B cell (primary cell): Measurements from ENCODE around the gene CD1B. TPM values are rescaled to one million over a fixed set of nuclear protein-coding genes. Genes with fewer than 3 reads are reported as not detected.
"Not testable (repeated sequence)": the region's sequence is repeated elsewhere in the genome, so short reads cannot be mapped to it uniquely, and the experiment has no call there.

Experiments
- ATAC-seq: fragments of 200-7000 bp; cut with Tn5 transposase; one replicate; pipeline ENCODE4 v1.10.0; 2021; ENCODE audit warnings: low read depth, mild to moderate bottlenecking, moderate number of reproducible peaks, moderate library complexity
- CTCF ChIA-PET: fragments of 350-600 bp; sonication (Branson Sonifier 250); formaldehyde crosslinking; loops from one replicate; lab custom pipeline; 2021; ENCODE audit warnings: antibody characterized with exemption, inconsistent platforms; lab: Charles Lee
- POLR2A ChIA-PET: fragments of 350-600 bp; sonication (Branson Sonifier 250); formaldehyde crosslinking; loops from one replicate; lab custom pipeline; 2021; ENCODE audit warnings: antibody characterized with exemption; lab: Charles Lee
- DNase-seq: peaks from one replicate; pipeline ENCODE4 v3.0.0; 2013
- H2AFZ ChIP-seq: 2 replicates; pipeline ENCODE4 v1.6.1; 2012; ENCODE audit warnings: mild to moderate bottlenecking, low read depth, low read length; ENCODE audit not compliant: insufficient read depth, poor library complexity, severe bottlenecking
- H3K27ac ChIP-seq, 2 donors: 1 replicate in 1 of 2; 2 replicates in 1 of 2; pipeline ENCODE4 v1.5.1; 2012 to 2013; ENCODE audit warnings: low read length in 2 of 2, mild to moderate bottlenecking in 2 of 2, moderate library complexity in 1 of 2
- H3K27me3 ChIP-seq, 4 experiments: fragments of 200-600 bp in 1 of 4; sonication (generic) in 1 of 4; replicated peaks in 1 of 4; 1 replicate in 2 of 4; 2 replicates in 2 of 4; pipeline versions ENCODE4 v1.6.1 to v1.7.0; 2013 to 2016; ENCODE audit warnings: low read length in 3 of 4, mild to moderate bottlenecking in 2 of 4, mixed read lengths in 1 of 4, moderate library complexity in 1 of 4; ENCODE audit not compliant: insufficient read depth in 4 of 4, control insufficient read depth in 3 of 4; ENCODE audit errors: control extremely low read depth in 1 of 4
- H3K36me3 ChIP-seq, 2 experiments: replicated peaks in 1 of 2; 1 replicate in 1 of 2; 2 replicates in 1 of 2; pipeline versions ENCODE4 v1.6.1 to v1.7.1; 2013; ENCODE audit warnings: low read length in 1 of 2; ENCODE audit not compliant: insufficient read depth in 2 of 2, control insufficient read depth in 1 of 2; ENCODE audit errors: control extremely low read depth in 1 of 2, extremely low read depth in 1 of 2
- H3K4me1 ChIP-seq, 2 donors: fragments of 200-600 bp in 1 of 2; sonication (generic) in 1 of 2; 1 replicate in 1 of 2; 2 replicates in 1 of 2; pipeline versions ENCODE4 v1.5.1 to v1.6.1; 2013 to 2017; ENCODE audit warnings: low read length in 2 of 2; ENCODE audit not compliant: control insufficient read depth in 2 of 2, insufficient read depth in 2 of 2
- H3K4me2 ChIP-seq: replicated peaks from 2 replicates; pipeline ENCODE3; 2012; ENCODE audit warnings: mild to moderate bottlenecking, low read depth, low read length; ENCODE audit not compliant: poor library complexity, severe bottlenecking
- H3K4me3 ChIP-seq, 5 experiments: fragments of 200-600 bp in 1 of 5; sonication (generic) in 1 of 5; 1 replicate in 3 of 5; 2 replicates in 2 of 5; pipeline versions ENCODE4 v1.5.1 to v1.7.0; 2011 to 2016; ENCODE audit warnings: low read length in 4 of 5, mild to moderate bottlenecking in 4 of 5, low read depth in 2 of 5, control low read depth in 1 of 5, moderate library complexity in 1 of 5; ENCODE audit not compliant: insufficient read depth in 1 of 5; ENCODE audit errors: control extremely low read depth in 1 of 5, extremely low read depth in 1 of 5
- H3K79me2 ChIP-seq: fragments of 200-600 bp; sonication (generic); one replicate; pipeline ENCODE4 v1.6.0; 2016; ENCODE audit warnings: low read length; ENCODE audit not compliant: control insufficient read depth, insufficient read depth
- H3K9ac ChIP-seq: fragments of 200-600 bp; sonication (generic); 2 replicates; pipeline ENCODE4 v1.6.1; 2017; ENCODE audit warnings: mild to moderate bottlenecking, low read length, moderate library complexity
- H3K9me3 ChIP-seq, 3 donors: one replicate each; pipeline versions ENCODE4 v1.6.1 to v1.7.1; 2013; ENCODE audit warnings: low read length in 2 of 3; ENCODE audit not compliant: control insufficient read depth in 2 of 3, insufficient read depth in 1 of 3; ENCODE audit errors: control extremely low read depth in 1 of 3
- H4K20me1 ChIP-seq: 2 replicates; pipeline ENCODE4 v1.6.0; 2012; ENCODE audit warnings: mild to moderate bottlenecking, low read length; ENCODE audit not compliant: insufficient read depth, control insufficient read depth, poor library complexity, severe bottlenecking
- H3K27ac Mint-ChIP-seq: one replicate; pipeline ENCODE4 v1.8.0; 2021; ENCODE audit warnings: mixed read lengths
- H3K27me3 Mint-ChIP-seq: one replicate; pipeline ENCODE4 v1.8.0; 2021; ENCODE audit warnings: mixed read lengths
- H3K4me1 Mint-ChIP-seq: one replicate; pipeline ENCODE4 v1.8.0; 2021; ENCODE audit warnings: mixed read lengths
- H3K4me3 Mint-ChIP-seq: one replicate; pipeline ENCODE4 v1.8.0; 2021; ENCODE audit warnings: mixed read lengths
- H3K9me3 Mint-ChIP-seq: one replicate; pipeline ENCODE4 v1.8.0; 2022; ENCODE audit warnings: mixed read lengths; ENCODE audit not compliant: insufficient read depth
- CTCF ChIP-seq: fragments of 200-600 bp; IDR thresholded peaks from one replicate; pipeline ENCODE4 v1.8.0; 2022; ENCODE audit warnings: antibody characterized with exemption, mild to moderate bottlenecking
- EZH2 ChIP-seq: IDR thresholded peaks from 2 replicates; pipeline ENCODE4 v1.6.1; 2012; ENCODE audit warnings: borderline replicate concordance, low read depth, mild to moderate bottlenecking, moderate library complexity, low read length; ENCODE audit not compliant: insufficient read depth, poor library complexity, severe bottlenecking
- WGBS: methylation state at CpG from one replicate; pipeline ENCODE4 v1.1.5; 2013; ENCODE audit warnings: missing lambda C conversion rate; ENCODE audit not compliant: insufficient coverage; 5-methylcytosine and 5-hydroxymethylcytosine counted together
- intact Hi-C: fragments of 100-400 bp; cut with micrococcal nuclease; formaldehyde crosslinking; loops from one replicate; pipeline ENCODE4 v1.10.0; 2022
- polyA plus RNA-seq: library from polyadenylated mRNA; depleted of rRNA; stranded (reverse); fragments of >200 nt; gene quantifications from 2 replicates; pipeline ENCODE4 v1.2.3, GENCODE V29; 2012
- total RNA-seq, 2 donors: library from RNA; stranded (reverse); fragments of 120-200 nt in 1 of 2; gene quantifications; 1 replicate in 1 of 2; 2 replicates in 1 of 2; pipeline versions ENCODE4 v1.2.3 to v1.2.4, GENCODE V29; 2013 to 2022

The CD1B gene
- total and polyA plus RNA-seq, 2 donors (not counting 1 experiment from before 2014, with no cell fraction given), result 0.09 TPM; not detected in 1

DNA sequence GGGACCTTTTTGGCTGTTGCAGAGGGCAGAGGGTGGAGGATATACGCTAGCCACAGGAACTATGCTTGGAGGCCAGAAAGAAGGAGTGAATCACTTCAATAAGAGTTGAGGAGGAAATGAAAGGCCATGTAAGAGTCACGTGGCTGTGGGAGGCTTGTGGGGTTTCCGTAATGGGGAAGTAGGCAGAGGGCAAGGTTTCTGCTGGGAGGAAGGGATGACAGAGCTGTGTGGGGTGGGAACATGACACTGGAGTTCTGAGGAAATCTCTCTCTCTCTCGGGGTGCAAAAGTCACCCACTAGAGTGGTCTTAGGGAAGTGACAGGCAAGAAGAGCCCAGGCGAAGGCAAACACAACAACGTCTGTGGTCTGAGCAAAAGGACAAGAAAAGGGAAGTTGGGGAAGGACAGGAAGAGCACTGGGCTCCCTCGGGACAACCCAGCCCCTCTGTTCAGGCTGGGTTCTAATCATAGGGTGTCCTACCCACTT, 45.5 kb downstream of the CD1B start:
- Histone ChIP-seq H3K79me2 (peaks cover 4% of the 10 kb centered on the region), H3K27ac (peak overlapping the region; percentile 75 to 79), H3K9me3 (peaks cover 0 to 8% (median 6%) of the 10 kb centered on the region in 3 donors), H3K4me3 (peak overlapping the region; percentile 3 to 59 (median 30)), H3K9ac (peak overlapping the region; percentile 60), H3K27me3 (no peaks in the 10 kb centered on the region), H3K36me3 (no peaks in the 10 kb centered on the region), H3K4me2 (peak overlapping the region; percentile 70), H3K4me1 (peaks cover 80 to 93% of the 10 kb centered on the region in 2 donors), H4K20me1 (no peaks in the 10 kb centered on the region), H2AFZ (no peak overlapping the region)
- DNase-seq, result peak; percentile 91
- H3K9me3 Mint-ChIP-seq, result peaks cover 6% of the 10 kb centered on the region
- WGBS, result 0% methylated on average over 4 of the region's 7 CpGs
- TF ChIP-seq CTCF (no peak), EZH2 (no peak)
- ChIA-PET POLR2A (interaction anchor here (1.0 to 1.7 kb wide), 2 partner anchors 38 to 44 kb away, joined by 3 to 5 read pairs; no protein-coding TSS in a partner anchor), CTCF (interaction anchor here (2.1 to 4.1 kb wide), 3 partner anchors 38 to 82 kb away, joined by 12 to 23 read pairs (median 17); no protein-coding TSS in a partner anchor)
- peak overlapping the region; percentile 86 for H3K4me3 Mint-ChIP-seq
- no peaks in the 10 kb centered on the region for H3K27me3 Mint-ChIP-seq
- peak overlapping the region; percentile 94 for H3K27ac Mint-ChIP-seq
- ATAC-seq, result peak; percentile 77
- H3K4me1 Mint-ChIP-seq, result peaks cover 72% of the 10 kb centered on the region
- intact Hi-C loops, result loop anchor here (1.0 to 10.0 kb wide), 6 partner anchors 37 to 782 kb away; no protein-coding TSS in a partner anchor

DNA sequence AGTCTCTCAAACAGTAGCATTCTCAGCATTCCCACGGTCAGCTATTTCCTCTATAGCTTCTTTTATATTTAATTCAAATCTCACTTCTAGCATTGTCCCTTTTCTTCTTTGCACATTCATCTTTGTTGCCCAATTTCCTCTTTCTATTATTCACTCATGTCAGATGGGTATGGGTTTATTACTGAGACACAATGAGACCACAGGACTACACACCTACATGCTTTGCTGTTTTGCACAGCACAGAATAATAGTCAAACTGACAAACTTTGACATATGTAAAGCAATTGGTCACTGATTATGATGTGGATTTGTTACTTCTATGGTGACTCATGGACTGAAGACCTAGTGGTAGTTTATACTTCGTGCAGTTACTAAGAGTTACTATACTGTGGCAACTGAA, 47.4 kb downstream of the CD1B start:
- H4K20me1 ChIP-seq, result no peaks in the 10 kb centered on the region
- no peak overlapping the region for H2AFZ ChIP-seq
- CTCF ChIA-PET, result interaction anchor here (0.8 to 4.1 kb wide), 3 partner anchors 9 to 46 kb away, joined by 3 to 23 read pairs (median 17); no protein-coding TSS in a partner anchor
- H3K36me3 ChIP-seq, result no peaks in the 10 kb centered on the region
- Mint-ChIP-seq H3K27me3 (no peaks in the 10 kb centered on the region), H3K4me1 (peaks cover 73% of the 10 kb centered on the region), H3K9me3 (peaks cover 6% of the 10 kb centered on the region), H3K4me3 (peak overlapping the region; percentile 40), H3K27ac (peak overlapping the region; percentile 94)
- DNase-seq (peak; percentile 29), ATAC-seq (no peak)
- TF ChIP-seq CTCF (no peak), EZH2 (no peak)
- H3K9me3 ChIP-seq, result peaks cover 0 to 13% (median 8%) of the 10 kb centered on the region in 3 donors
- peak overlapping the region; percentile 22 for H3K9ac ChIP-seq
- no peak overlapping the region for H3K4me3 ChIP-seq
- WGBS, result 0% methylated on average over 1 of the region's 2 CpGs
- intact Hi-C loops, result loop anchor here (10.0 kb wide), 1 partner anchor 731 kb away; no protein-coding TSS in a partner anchor
- H3K79me2 ChIP-seq, result peaks cover 2% of the 10 kb centered on the region
- peak overlapping the region; percentile 53 for H3K4me2 ChIP-seq
- peaks cover 64 to 74% of the 10 kb centered on the region in 2 donors for H3K4me1 ChIP-seq
- POLR2A ChIA-PET, result no interaction called here
- H3K27me3 ChIP-seq, result no peaks in the 10 kb centered on the region
- peak overlapping the region; percentile 4 to 75 for H3K27ac ChIP-seq

DNA sequence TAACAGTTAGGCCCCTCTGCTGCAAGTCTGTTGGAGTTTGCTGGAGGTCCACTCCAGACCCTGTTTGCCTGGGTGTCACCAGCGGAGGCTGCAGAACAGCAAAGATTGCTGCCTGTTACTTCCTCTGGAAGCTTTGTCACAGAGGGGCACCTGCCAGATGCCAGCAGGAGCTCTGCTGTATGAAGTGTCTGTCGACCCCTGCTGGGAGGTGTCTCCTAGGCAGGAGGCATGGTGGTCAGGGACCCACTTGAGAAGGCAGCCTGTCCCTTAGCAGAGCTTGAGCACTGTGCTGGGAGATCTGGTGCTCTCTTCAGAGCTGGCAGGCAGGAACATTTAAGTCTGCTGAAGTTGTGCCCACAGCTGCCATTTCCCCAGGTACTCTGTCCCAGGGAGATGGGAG, 48.9 kb downstream of the CD1B start:
- WGBS, result 48% methylated on average over 2 of the region's 2 CpGs
- Histone ChIP-seq H3K4me1 (peaks cover 51 to 59% of the 10 kb centered on the region in 2 donors), H3K27ac (peak overlapping the region in 1 of 2 donors; percentile 59), H2AFZ (peak overlapping the region; percentile 17), H3K9me3 (peaks cover 0 to 13% (median 8%) of the 10 kb centered on the region in 3 donors)
- Mint-ChIP-seq H3K4me3 (peak overlapping the region; percentile 21), H3K27ac (peak overlapping the region; percentile 80), H3K4me1 (peaks cover 64% of the 10 kb centered on the region)
- H3K27me3 ChIP-seq, H3K9ac ChIP-seq, POLR2A ChIA-PET, H3K36me3 ChIP-seq, H3K9me3 Mint-ChIP-seq, H3K4me3 ChIP-seq, H3K4me2 ChIP-seq, H3K79me2 ChIP-seq, H3K27me3 Mint-ChIP-seq, DNase-seq, H4K20me1 ChIP-seq, ATAC-seq: not testable (repeated sequence)
- intact Hi-C loops, result loop anchor here (10.0 kb wide), 1 partner anchor 732 kb away; no protein-coding TSS in a partner anchor
- CTCF ChIA-PET, result interaction anchor here (0.7 to 3.5 kb wide), 5 partner anchors 35 to 789 kb away, joined by 3 to 10 read pairs (median 5); no protein-coding TSS in a partner anchor
